ENCODE data around the gene TCHP.

- TF ChIP-seq CTCF (IDR thresholded peaks at IDR 0.05) (no peak), POLR2AphosphoS5 (IDR thresholded peaks at IDR 0.05) (no peak), POLR2A (IDR thresholded peaks at IDR 0.05) (no peak), EP300 (IDR thresholded peaks at IDR 0.05) (no peak)
Measured at GRCh38 chr12:109967383-109968031, 67.4 kb downstream of the TCHP start.
